ENCODE measurements around the gene TNS2.
"Not testable (repeated sequence)": the region's sequence is repeated elsewhere in the genome, so short reads cannot be mapped to it uniquely, and the experiment has no call there.

TNS2 gene

DNA sequence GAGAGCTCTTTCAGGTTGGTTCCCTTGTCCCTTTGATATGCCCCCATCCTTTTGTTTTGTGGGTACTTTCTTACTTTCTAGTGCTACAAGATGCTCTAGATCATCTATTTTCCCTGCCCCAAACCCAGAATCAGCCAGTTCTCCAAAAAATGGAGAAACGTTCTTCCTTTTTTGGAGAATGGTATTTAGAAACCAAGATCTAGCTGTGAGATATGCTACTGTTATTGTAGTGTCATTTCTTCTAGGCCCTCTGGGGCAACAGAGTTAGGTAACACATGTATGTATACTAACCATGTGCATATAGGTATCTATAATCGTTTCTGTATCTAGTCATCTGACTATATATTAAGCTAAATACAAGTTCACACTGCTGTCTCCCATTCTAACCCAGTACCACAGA lies 40.7 kb downstream of the TNS2 start:
- H3K27ac ChIP-seq (ENCODE audit: low read depth, low read length) = no peak overlapping the region
- H3K27me3 ChIP-seq (ENCODE audit: control insufficient read depth in 5 of 5, insufficient read depth in 4 of 5, low read length in 5 of 5) = no peaks in the 10 kb centered on the region
- H3K36me3 ChIP-seq (ENCODE audit: control insufficient read depth in 5 of 5, insufficient read depth in 5 of 5, low read length in 5 of 5) = no peaks in the 10 kb centered on the region
- H3K9me3 ChIP-seq (ENCODE audit: control insufficient read depth in 5 of 5, low read length in 5 of 5) = no peaks in the 10 kb centered on the region
- no peak overlapping the region for H3K4me3 ChIP-seq (ENCODE audit: low read depth in 1 of 5, low read length in 5 of 5)
- peaks cover 6 to 16% (median 13%) of the 10 kb centered on the region in 5 donors for H3K4me1 ChIP-seq (ENCODE audit: control insufficient read depth in 5 of 5, insufficient read depth in 5 of 5, low read length in 5 of 5)
- no peak overlapping the region for H3K9ac ChIP-seq (ENCODE audit: low read length in 5 of 5)

DNA sequence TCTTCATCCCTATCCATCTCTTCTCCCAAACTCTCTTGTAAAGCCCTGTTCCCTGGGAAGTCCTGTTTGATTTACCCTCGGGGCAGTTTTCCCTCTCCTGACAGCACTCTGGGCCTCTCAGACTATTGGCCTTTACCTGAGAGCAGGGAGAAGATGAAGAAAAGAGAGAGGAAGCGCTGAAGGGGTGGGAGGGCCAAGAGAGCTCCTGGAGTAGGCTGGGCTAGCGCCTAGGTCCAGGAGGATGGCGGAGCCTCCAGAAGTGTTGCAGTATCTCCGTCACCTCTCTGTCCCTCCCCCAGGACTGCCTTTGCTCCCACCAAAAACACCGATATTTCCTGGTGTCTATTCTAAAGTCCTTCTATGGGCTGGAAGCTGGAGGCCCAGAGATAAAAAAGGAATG lies 41.9 kb downstream of the TNS2 start:
- no peak overlapping the region for H3K27ac ChIP-seq (ENCODE audit: low read depth, low read length)
- H3K4me3 ChIP-seq (ENCODE audit: low read depth in 1 of 5, low read length in 5 of 5) = no peak overlapping the region
- no peaks in the 10 kb centered on the region for H3K27me3 ChIP-seq (ENCODE audit: control insufficient read depth in 5 of 5, insufficient read depth in 4 of 5, low read length in 5 of 5)
- no peaks in the 10 kb centered on the region for H3K36me3 ChIP-seq (ENCODE audit: control insufficient read depth in 5 of 5, insufficient read depth in 5 of 5, low read length in 5 of 5)
- peaks cover 7 to 25% (median 21%) of the 10 kb centered on the region in 5 donors for H3K4me1 ChIP-seq (ENCODE audit: control insufficient read depth in 5 of 5, insufficient read depth in 5 of 5, low read length in 5 of 5)
- no peaks in the 10 kb centered on the region for H3K9me3 ChIP-seq (ENCODE audit: control insufficient read depth in 5 of 5, low read length in 5 of 5)
- no peak overlapping the region for H3K9ac ChIP-seq (ENCODE audit: low read length in 5 of 5)

- Histone ChIP-seq H3K27me3 (ENCODE audit: control insufficient read depth in 5 of 5, insufficient read depth in 4 of 5, low read length in 5 of 5) (no peaks in the 10 kb centered on the region), H3K4me3 (ENCODE audit: low read depth in 1 of 5, low read length in 5 of 5) (peak overlapping the region in 1 of 5 donors; percentile 0), H3K4me1 (ENCODE audit: control insufficient read depth in 5 of 5, insufficient read depth in 5 of 5, low read length in 5 of 5) (peaks cover 9 to 46% (median 42%) of the 10 kb centered on the region in 5 donors), H3K36me3 (ENCODE audit: control insufficient read depth in 5 of 5, insufficient read depth in 5 of 5, low read length in 5 of 5) (no peaks in the 10 kb centered on the region), H3K9me3 (ENCODE audit: control insufficient read depth in 5 of 5, low read length in 5 of 5) (no peaks in the 10 kb centered on the region), H3K9ac (ENCODE audit: low read length in 5 of 5) (peak overlapping the region in 1 of 5 donors; percentile 29), H3K27ac (ENCODE audit: low read depth, low read length) (peak overlapping the region; percentile 73)
Measured at GRCh38 chr12:53093777-53094393, 44.0 kb downstream of the TNS2 start.

DNA sequence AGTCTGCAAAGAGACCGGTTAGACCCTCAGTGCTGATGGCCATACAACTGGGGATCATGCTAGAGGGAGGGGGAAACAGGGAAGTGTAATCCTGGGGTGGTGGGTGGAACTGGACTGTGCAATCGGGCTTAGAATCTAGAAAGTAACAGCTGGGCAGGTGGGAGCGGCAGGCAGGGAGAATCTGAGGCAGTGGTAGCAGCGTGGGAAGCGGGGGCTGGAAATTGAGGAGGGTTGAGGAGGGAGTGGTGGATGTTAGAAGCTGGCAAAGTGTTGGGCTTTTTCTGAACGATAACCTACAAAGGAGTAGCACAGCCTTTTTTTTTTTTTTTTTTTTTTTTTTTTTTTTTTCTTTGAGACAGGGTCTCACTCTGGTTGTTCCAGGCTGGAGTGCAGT lies 44.5 kb downstream of the TNS2 start:
- no peak overlapping the region for H3K9ac ChIP-seq (ENCODE audit: low read length in 5 of 5)
- H3K9me3 ChIP-seq (ENCODE audit: control insufficient read depth in 5 of 5, low read length in 5 of 5) = no peaks in the 10 kb centered on the region
- H3K4me3 ChIP-seq (ENCODE audit: low read depth in 1 of 5, low read length in 5 of 5) = peak overlapping the region in 1 of 5 donors; percentile 0
- no peaks in the 10 kb centered on the region for H3K27me3 ChIP-seq (ENCODE audit: control insufficient read depth in 5 of 5, insufficient read depth in 4 of 5, low read length in 5 of 5)
- H3K27ac ChIP-seq (ENCODE audit: low read depth, low read length) = peak overlapping the region; percentile 73
- peaks cover 14 to 51% (median 47%) of the 10 kb centered on the region in 5 donors for H3K4me1 ChIP-seq (ENCODE audit: control insufficient read depth in 5 of 5, insufficient read depth in 5 of 5, low read length in 5 of 5)
- no peaks in the 10 kb centered on the region for H3K36me3 ChIP-seq (ENCODE audit: control insufficient read depth in 5 of 5, insufficient read depth in 5 of 5, low read length in 5 of 5)

- H3K27me3 ChIP-seq (ENCODE audit: control insufficient read depth in 5 of 5, insufficient read depth in 4 of 5, low read length in 5 of 5); H3K9me3 ChIP-seq (ENCODE audit: control insufficient read depth in 5 of 5, low read length in 5 of 5); H3K36me3 ChIP-seq (ENCODE audit: control insufficient read depth in 5 of 5, insufficient read depth in 5 of 5, low read length in 5 of 5); H3K27ac ChIP-seq (ENCODE audit: low read depth, low read length); H3K9ac ChIP-seq (ENCODE audit: low read length in 5 of 5); H3K4me3 ChIP-seq (ENCODE audit: low read depth in 1 of 5, low read length in 5 of 5): not testable (repeated sequence)
- peaks cover 14 to 52% (median 47%) of the 10 kb centered on the region in 5 donors for H3K4me1 ChIP-seq (ENCODE audit: control insufficient read depth in 5 of 5, insufficient read depth in 5 of 5, low read length in 5 of 5)
Measured at GRCh38 chr12:53094796-53095595, 45.1 kb downstream of the TNS2 start.

DNA sequence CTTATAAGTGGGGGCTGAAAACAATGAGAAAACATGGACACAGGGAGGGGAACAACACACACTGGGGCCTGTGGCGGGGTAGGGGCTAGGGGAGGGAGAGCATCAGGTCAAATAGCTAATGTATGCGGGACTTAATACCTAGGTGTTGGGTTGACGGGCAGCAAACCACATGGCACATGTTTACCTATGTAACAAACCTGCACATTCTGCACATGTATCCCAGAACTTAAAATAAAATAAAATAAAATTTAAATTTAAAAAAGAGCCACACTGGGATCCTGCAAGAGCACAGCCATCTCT lies 45.7 kb downstream of the TNS2 start:
- not testable (repeated sequence) for H3K27ac ChIP-seq (ENCODE audit: low read depth, low read length); H3K9ac ChIP-seq (ENCODE audit: low read length in 5 of 5); H3K27me3 ChIP-seq (ENCODE audit: control insufficient read depth in 5 of 5, insufficient read depth in 4 of 5, low read length in 5 of 5); H3K36me3 ChIP-seq (ENCODE audit: control insufficient read depth in 5 of 5, insufficient read depth in 5 of 5, low read length in 5 of 5); H3K9me3 ChIP-seq (ENCODE audit: control insufficient read depth in 5 of 5, low read length in 5 of 5)
- H3K4me1 ChIP-seq (ENCODE audit: control insufficient read depth in 5 of 5, insufficient read depth in 5 of 5, low read length in 5 of 5) = peaks cover 14 to 52% (median 47%) of the 10 kb centered on the region in 5 donors
- H3K4me3 ChIP-seq (ENCODE audit: low read depth in 1 of 5, low read length in 5 of 5) = peak overlapping the region in 1 of 5 donors; percentile 64

DNA sequence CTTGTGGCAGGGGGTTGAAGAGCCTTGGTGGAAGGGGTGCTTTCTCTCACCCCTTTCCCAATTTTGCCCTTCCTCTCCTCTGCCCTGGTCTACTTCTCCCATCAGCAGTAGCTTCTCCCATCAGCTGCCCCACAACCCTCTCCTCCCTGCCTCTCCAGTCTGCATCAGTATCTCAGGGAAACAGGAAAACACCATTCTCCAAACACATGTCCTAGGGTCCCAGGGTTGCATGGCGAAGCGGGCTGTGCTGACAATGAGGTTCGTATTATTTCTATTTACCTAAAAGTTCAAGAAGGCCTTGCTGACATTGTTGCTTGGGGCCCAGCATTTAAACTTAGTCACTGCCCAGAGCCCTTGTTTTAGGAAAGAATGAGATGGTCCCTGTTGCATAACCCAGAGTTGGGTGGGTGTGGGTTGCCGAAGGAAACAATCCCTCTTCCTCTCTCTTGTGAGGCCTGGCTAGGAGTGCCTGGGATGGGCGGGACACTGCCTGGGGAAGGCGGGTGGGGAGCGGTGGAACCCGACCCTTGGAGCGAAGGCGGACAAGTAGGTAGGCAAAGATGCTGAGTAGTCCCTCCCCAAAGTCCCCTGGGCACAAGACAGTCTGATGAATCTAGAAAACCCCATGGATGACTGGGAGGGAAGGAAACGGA lies 46.4 kb downstream of the TNS2 start:
- peaks cover 14 to 52% (median 47%) of the 10 kb centered on the region in 5 donors for H3K4me1 ChIP-seq (ENCODE audit: control insufficient read depth in 5 of 5, insufficient read depth in 5 of 5, low read length in 5 of 5)

GRCh38 chr12:53096759-53097158 lies 46.9 kb downstream of the TNS2 start:
- peak overlapping the region; percentile 64 to 84 (median 76) for H3K4me3 ChIP-seq (ENCODE audit: low read depth in 1 of 5, low read length in 5 of 5)
- peak overlapping the region; percentile 80 for H3K27ac ChIP-seq (ENCODE audit: low read depth, low read length)
- no peaks in the 10 kb centered on the region for H3K9me3 ChIP-seq (ENCODE audit: control insufficient read depth in 5 of 5, low read length in 5 of 5)
- H3K4me1 ChIP-seq (ENCODE audit: control insufficient read depth in 5 of 5, insufficient read depth in 5 of 5, low read length in 5 of 5) = peaks cover 14 to 52% (median 47%) of the 10 kb centered on the region in 5 donors
- peak overlapping the region in 4 of 5 donors; percentile 63 to 68 (median 64) for H3K9ac ChIP-seq (ENCODE audit: low read length in 5 of 5)
- H3K36me3 ChIP-seq (ENCODE audit: control insufficient read depth in 5 of 5, insufficient read depth in 5 of 5, low read length in 5 of 5) = peaks cover 0 to 10% (median 4%) of the 10 kb centered on the region in 5 donors
- H3K27me3 ChIP-seq (ENCODE audit: control insufficient read depth in 5 of 5, insufficient read depth in 4 of 5, low read length in 5 of 5) = no peaks in the 10 kb centered on the region

More for the DNA sequence above, 46.4 kb downstream of the TNS2 start:
- no peaks in the 10 kb centered on the region for H3K9me3 ChIP-seq (ENCODE audit: control insufficient read depth in 5 of 5, low read length in 5 of 5)
- H3K4me3 ChIP-seq (ENCODE audit: low read depth in 1 of 5, low read length in 5 of 5) = peak overlapping the region in 4 of 5 donors; percentile 53 to 84 (median 70)
- peak overlapping the region; percentile 72 for H3K27ac ChIP-seq (ENCODE audit: low read depth, low read length)
- peaks cover 0 to 9% (median 4%) of the 10 kb centered on the region in 5 donors for H3K36me3 ChIP-seq (ENCODE audit: control insufficient read depth in 5 of 5, insufficient read depth in 5 of 5, low read length in 5 of 5)
- H3K27me3 ChIP-seq (ENCODE audit: control insufficient read depth in 5 of 5, insufficient read depth in 4 of 5, low read length in 5 of 5) = no peaks in the 10 kb centered on the region
- H3K9ac ChIP-seq (ENCODE audit: low read length in 5 of 5) = peak overlapping the region in 1 of 5 donors; percentile 47

DNA sequence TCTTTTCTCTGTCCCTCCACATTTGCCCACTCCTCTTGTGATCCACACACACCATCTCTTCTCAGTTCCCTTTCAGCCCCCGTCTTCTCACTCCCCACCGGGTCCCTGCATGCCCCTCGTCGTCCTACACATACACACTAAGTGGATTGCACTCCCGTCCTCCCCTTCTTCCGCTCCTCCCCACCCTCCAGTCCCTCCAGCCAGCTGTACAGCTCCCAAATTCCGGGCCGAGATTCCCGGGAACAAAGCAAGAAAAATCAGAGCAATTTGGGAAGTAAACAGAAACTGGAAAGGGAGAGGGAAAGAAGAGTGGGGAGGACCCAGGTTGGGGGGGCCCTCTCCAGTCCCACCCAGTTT lies 47.3 kb downstream of the TNS2 start:
- H3K4me3 ChIP-seq (ENCODE audit: low read depth in 1 of 5, low read length in 5 of 5) = peak overlapping the region; percentile 64 to 84 (median 76)
- peak overlapping the region in 4 of 5 donors; percentile 63 to 68 (median 64) for H3K9ac ChIP-seq (ENCODE audit: low read length in 5 of 5)
- H3K27me3 ChIP-seq (ENCODE audit: control insufficient read depth in 5 of 5, insufficient read depth in 4 of 5, low read length in 5 of 5) = no peaks in the 10 kb centered on the region
- H3K36me3 ChIP-seq (ENCODE audit: control insufficient read depth in 5 of 5, insufficient read depth in 5 of 5, low read length in 5 of 5) = peaks cover 0 to 14% (median 4%) of the 10 kb centered on the region in 5 donors
- H3K4me1 ChIP-seq (ENCODE audit: control insufficient read depth in 5 of 5, insufficient read depth in 5 of 5, low read length in 5 of 5) = peaks cover 14 to 52% (median 48%) of the 10 kb centered on the region in 5 donors
- peak overlapping the region; percentile 80 for H3K27ac ChIP-seq (ENCODE audit: low read depth, low read length)
- no peaks in the 10 kb centered on the region for H3K9me3 ChIP-seq (ENCODE audit: control insufficient read depth in 5 of 5, low read length in 5 of 5)
